HCT116 (cell line): Measurements from ENCODE around the gene ELP1. TPM values are rescaled to one million over a fixed set of nuclear protein-coding genes. Genes with fewer than 3 reads are reported as not detected.

Experiments used
- ATAC-seq: fragments of 200-7000 bp; cut with Tn5 transposase; 2 replicates; pipeline ENCODE4 v1.9.1; 2020; ENCODE audit warnings: mild to moderate bottlenecking, moderate library complexity
- BruUV-seq: library from RNA; stranded (reverse); fragments of 400-500 nt; replicated peaks from 2 replicates; lab custom pipeline; 2021; lab: Mats Ljungman, UMichigan
- CTCF ChIA-PET: fragments of 300-600 bp; sonication (Branson Sonifier 250); formaldehyde crosslinking; loops from one replicate; lab custom pipeline; 2021; ENCODE audit warnings: antibody characterized with exemption; lab: Charles Lee
- POLR2A ChIA-PET: fragments of 300-600, 350-600 bp; sonication (Branson Sonifier 250); formaldehyde crosslinking; loops from one replicate; lab custom pipeline; 2021; ENCODE audit warnings: antibody characterized with exemption; lab: Charles Lee
- RAD21 ChIA-PET, 2 experiments: fragments of 300-600 bp; sonication (Branson Sonifier 250); formaldehyde crosslinking; loops; one replicate each; lab custom pipeline; 2023; ENCODE audit warnings: low total read pairs in 2 of 2; ENCODE audit not compliant: uncharacterized antibody in 2 of 2, unreplicated experiment in 2 of 2, low non-redundant PET in 1 of 2; lab: Charles Lee
- DNase-seq: peaks from one replicate; pipeline ENCODE4 v3.0.0-alpha.2; 2010; ENCODE audit warnings: low read depth, low spot score
- H2AFZ ChIP-seq: fragments of 200-600 bp; shearing (Covaris generic), sonication (generic); 2 replicates; pipeline ENCODE4 v1.6.1; 2017; ENCODE audit warnings: low read depth, mixed run types, mixed read lengths, antibody characterized with exemption, low read length; ENCODE audit not compliant: poor library complexity, severe bottlenecking
- H3K27ac ChIP-seq: 2 replicates; pipeline ENCODE4 v1.5.1; 2012; ENCODE audit warnings: low read depth, low read length
- H3K27me3 ChIP-seq: fragments of 200-600 bp; sonication (generic); 2 replicates; pipeline ENCODE4 v1.6.1; 2016; ENCODE audit warnings: mixed run types, low read length, mixed read lengths; ENCODE audit not compliant: insufficient read depth
- H3K36me3 ChIP-seq, 2 experiments: fragments of 200-500 bp in 1 of 2; fragments of 200-600 bp in 1 of 2; sonication (Bioruptor generic) in 1 of 2; sonication (generic) in 1 of 2; 2 replicates each; pipeline versions ENCODE4 v1.5.1 to v1.6.1; 2014 to 2016; ENCODE audit warnings: low read length in 2 of 2, inconsistent platforms in 1 of 2, mixed read lengths in 1 of 2, mixed run types in 1 of 2; ENCODE audit not compliant: insufficient read depth in 2 of 2, control insufficient read depth in 1 of 2
- H3K4me1 ChIP-seq, 2 experiments: fragments of 200-600 bp in 1 of 2; sonication (generic) in 1 of 2; 2 replicates each; pipeline versions ENCODE4 v1.5.1 to v1.6.1; 2012 to 2017; ENCODE audit warnings: low read length in 2 of 2, inconsistent platforms in 1 of 2, mild to moderate bottlenecking in 1 of 2, mixed read lengths in 1 of 2, mixed run types in 1 of 2, moderate library complexity in 1 of 2; ENCODE audit not compliant: insufficient read depth in 2 of 2, control insufficient read depth in 1 of 2
- H3K4me2 ChIP-seq: fragments of 200-600 bp; sonication (generic); 2 replicates; pipeline ENCODE4 v1.6.1; 2017; ENCODE audit warnings: mixed run types, low read length, mixed read lengths
- H3K4me3 ChIP-seq, 2 experiments: fragments of 200-600 bp in 1 of 2; sonication (generic) in 1 of 2; replicated peaks in 1 of 2; 2 replicates each; pipeline ENCODE4 v1.5.1; 2011 to 2016; ENCODE audit warnings: low read length in 2 of 2, control low read depth in 1 of 2, low read depth in 1 of 2, mild to moderate bottlenecking in 1 of 2, mixed read lengths in 1 of 2, mixed run types in 1 of 2
- H3K79me2 ChIP-seq: fragments of 200-600 bp; sonication (generic); 2 replicates; pipeline ENCODE4 v1.6.1; 2017; ENCODE audit warnings: mild to moderate bottlenecking, mixed run types, low read length, moderate library complexity, mixed read lengths; ENCODE audit not compliant: insufficient read depth
- H3K9ac ChIP-seq: fragments of 200-600 bp; sonication (generic); 2 replicates; pipeline ENCODE4 v1.6.1; 2016; ENCODE audit warnings: low read length, mixed read lengths
- H3K9me2 ChIP-seq: fragments of 200-600 bp; sonication (generic), shearing (Covaris generic); 2 replicates; pipeline ENCODE4 v1.6.1; 2017; ENCODE audit warnings: mixed run types, mild to moderate bottlenecking, moderate library complexity; ENCODE audit not compliant: insufficient read depth
- H3K9me3 ChIP-seq, 2 experiments: fragments of 200-500 bp in 1 of 2; fragments of 200-600 bp in 1 of 2; sonication (Bioruptor generic) in 1 of 2; sonication (generic) in 1 of 2; 2 replicates each; pipeline ENCODE4 v1.6.1; 2014 to 2017; ENCODE audit warnings: low read length in 2 of 2, mixed read lengths in 2 of 2, inconsistent platforms in 1 of 2, low read depth in 1 of 2, mild to moderate bottlenecking in 1 of 2, mixed run types in 1 of 2, moderate library complexity in 1 of 2; ENCODE audit not compliant: control insufficient read depth in 1 of 2, insufficient read depth in 1 of 2
- H4K20me1 ChIP-seq: fragments of 200-600 bp; sonication (generic), shearing (Covaris generic); 2 replicates; pipeline ENCODE4 v1.6.1; 2017; ENCODE audit warnings: mixed run types, mild to moderate bottlenecking, moderate library complexity; ENCODE audit not compliant: insufficient read depth
- ATF3 ChIP-seq: IDR thresholded peaks from 2 replicates; pipeline ENCODE4 v1.6.1; 2012
- CBX3 ChIP-seq: IDR thresholded peaks from 2 replicates; pipeline ENCODE4 v1.6.1; 2012; ENCODE audit warnings: low read depth
- CEBPB ChIP-seq: IDR thresholded peaks from 2 replicates; pipeline ENCODE4 v1.6.1; 2012; ENCODE audit warnings: low read depth
- EGR1 ChIP-seq: IDR thresholded peaks from 2 replicates; pipeline ENCODE4 v1.6.1; 2012; ENCODE audit warnings: low read depth
- ELF1 ChIP-seq: IDR thresholded peaks from 2 replicates; pipeline ENCODE4 v1.6.1; 2012; ENCODE audit warnings: low read depth, borderline replicate concordance
- EZH2 ChIP-seq: fragments of 200-600 bp; sonication (generic); IDR thresholded peaks from 2 replicates; pipeline ENCODE4 v1.6.1; 2017; ENCODE audit warnings: antibody characterized with exemption, mixed run types
- FOSL1 ChIP-seq: IDR thresholded peaks from 2 replicates; pipeline ENCODE4 v1.6.1; 2012; ENCODE audit warnings: low read depth
- JUND ChIP-seq: IDR thresholded peaks from 2 replicates; pipeline ENCODE4 v1.6.1; 2012
- POLR2A ChIP-seq: IDR thresholded peaks from 2 replicates; pipeline ENCODE4 v1.7.0; 2011; ENCODE audit warnings: borderline replicate concordance; ENCODE audit not compliant: insufficient read depth, insufficient read length; ENCODE audit errors: extremely low read depth
- RAD21 ChIP-seq: IDR thresholded peaks from 2 replicates; pipeline ENCODE4 v1.6.1; 2012; ENCODE audit warnings: low read depth, mild to moderate bottlenecking
- SP1 ChIP-seq: IDR thresholded peaks from 2 replicates; pipeline ENCODE4 v1.6.1; 2012; ENCODE audit warnings: low read depth
- YY1 ChIP-seq: IDR thresholded peaks from 2 replicates; pipeline ENCODE4 v1.6.1; 2011; ENCODE audit warnings: low read length, low read depth, moderate library complexity, mild to moderate bottlenecking; ENCODE audit not compliant: insufficient replicate concordance; ENCODE audit errors: extremely low read depth
- ZFX ChIP-seq: fragments of 450-650 bp; IDR thresholded peaks from 2 replicates; pipeline ENCODE4 v1.6.1; 2017
- ZNF274 ChIP-seq: fragments of 200-500 bp; sonication (Bioruptor generic); IDR thresholded peaks from 2 replicates; pipeline ENCODE4 v1.6.1; 2014; ENCODE audit warnings: mild to moderate bottlenecking, low read depth, low read length, inconsistent platforms
- intact Hi-C: fragments of 100-400 bp; cut with micrococcal nuclease; formaldehyde crosslinking; loops from 2 replicates; pipeline ENCODE4 v1.10.0; 2022
- total RNA-seq: library from RNA; stranded (reverse); gene quantifications from one replicate; pipeline ENCODE4 v1.2.1, GENCODE V29; 2021; ENCODE audit not compliant: unreplicated experiment
- TF ChIP-seq, protein P1 (sequence below), 3 experiments: fragments of 200-600 bp in 1 of 3; sonication (generic) in 1 of 3; IDR thresholded peaks in 2 of 3; conservative IDR thresholded peaks in 1 of 3; 2 replicates each; pipeline ENCODE4 v1.5.1; 2012 to 2017; ENCODE audit warnings: low read depth in 2 of 3, low read length in 2 of 3, antibody characterized with exemption in 1 of 3, borderline replicate concordance in 1 of 3, control low read depth in 1 of 3, mild to moderate bottlenecking in 1 of 3, mixed read lengths in 1 of 3, mixed run types in 1 of 3, moderate library complexity in 1 of 3; ENCODE audit not compliant: insufficient read depth in 1 of 3
- TF ChIP-seq, protein P2 (sequence below): IDR thresholded peaks from 2 replicates; pipeline ENCODE4 v1.6.1; 2011; ENCODE audit warnings: mild to moderate bottlenecking, low read length, moderate library complexity; ENCODE audit not compliant: insufficient replicate concordance; ENCODE audit errors: extremely low read depth
- TF ChIP-seq, protein P3 (sequence below): IDR thresholded peaks from 2 replicates; pipeline ENCODE4 v1.6.1; 2012

The ELP1 gene
- total RNA-seq, 1 experiment from 2014 or later: 28.8 TPM

GRCh38 chr9:108978205-108978604 is 44.3 kb upstream of the ELP1 start:
- Histone ChIP-seq H2AFZ (no peak overlapping the region), H3K9ac (no peak overlapping the region), H4K20me1 (no peaks in the 10 kb centered on the region), H3K79me2 (peaks cover 3% of the 10 kb centered on the region; the same call in 1 of the 2 replicates), H3K4me3 (no peak overlapping the region), H3K9me3 (no peaks in the 10 kb centered on the region), H3K27ac (no peak overlapping the region), H3K27me3 (no peaks in the 10 kb centered on the region), H3K36me3 (peaks cover 2 to 37% of the 10 kb centered on the region in 2 experiments; a peak in 3 of 4 replicates), H3K4me1 (no peaks in the 10 kb centered on the region), H3K9me2 (no peaks in the 10 kb centered on the region), H3K4me2 (no peak overlapping the region)
- no TSS peak for BruUV-seq
- ChIA-PET RAD21 (no interaction called here), POLR2A (no interaction called here), CTCF (no interaction called here)
- intact Hi-C loops: no loop called here
- TF ChIP-seq CBX3 (no peak), RAD21 (no peak), POLR2A (no peak), EGR1 (no peak), FOSL1 (no peak), ELF1 (no peak), ZFX (no peak), EZH2 (no peak)
- no peak for DNase-seq
- ATAC-seq: no peak

DNA sequence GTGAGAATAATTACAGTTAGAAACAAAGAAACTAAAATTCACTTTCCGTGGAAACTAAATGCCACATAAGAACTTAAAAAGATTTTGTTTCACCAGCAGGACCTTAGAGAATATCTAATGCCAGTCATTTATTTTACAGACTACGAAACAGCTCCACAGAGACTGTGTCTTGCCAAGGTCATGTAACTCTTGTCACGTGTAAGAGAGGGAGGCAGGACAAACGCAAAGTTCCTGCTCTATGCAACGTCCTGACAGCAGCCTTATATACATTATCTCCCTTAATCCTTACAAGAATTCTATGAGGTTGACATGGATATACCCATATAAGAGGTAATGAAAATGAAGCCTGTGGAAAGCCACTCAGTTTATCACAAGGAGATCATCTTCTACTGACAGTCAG is 40.0 kb upstream of the ELP1 start:
- TF ChIP-seq, protein P1, sequence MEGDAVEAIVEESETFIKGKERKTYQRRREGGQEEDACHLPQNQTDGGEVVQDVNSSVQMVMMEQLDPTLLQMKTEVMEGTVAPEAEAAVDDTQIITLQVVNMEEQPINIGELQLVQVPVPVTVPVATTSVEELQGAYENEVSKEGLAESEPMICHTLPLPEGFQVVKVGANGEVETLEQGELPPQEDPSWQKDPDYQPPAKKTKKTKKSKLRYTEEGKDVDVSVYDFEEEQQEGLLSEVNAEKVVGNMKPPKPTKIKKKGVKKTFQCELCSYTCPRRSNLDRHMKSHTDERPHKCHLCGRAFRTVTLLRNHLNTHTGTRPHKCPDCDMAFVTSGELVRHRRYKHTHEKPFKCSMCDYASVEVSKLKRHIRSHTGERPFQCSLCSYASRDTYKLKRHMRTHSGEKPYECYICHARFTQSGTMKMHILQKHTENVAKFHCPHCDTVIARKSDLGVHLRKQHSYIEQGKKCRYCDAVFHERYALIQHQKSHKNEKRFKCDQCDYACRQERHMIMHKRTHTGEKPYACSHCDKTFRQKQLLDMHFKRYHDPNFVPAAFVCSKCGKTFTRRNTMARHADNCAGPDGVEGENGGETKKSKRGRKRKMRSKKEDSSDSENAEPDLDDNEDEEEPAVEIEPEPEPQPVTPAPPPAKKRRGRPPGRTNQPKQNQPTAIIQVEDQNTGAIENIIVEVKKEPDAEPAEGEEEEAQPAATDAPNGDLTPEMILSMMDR (IDR thresholded peaks at IDR 0.05 in 2 of 3, conservative IDR thresholded peaks at IDR 0.05 in 1 of 3; ENCODE audit: borderline replicate concordance in 1 of 3, insufficient read depth in 1 of 3, low read depth in 2 of 3, low read length in 2 of 3): no peak
- no peak for TF ChIP-seq EGR1
- no peak for TF ChIP-seq CBX3
- TF ChIP-seq JUND: no peak
- no peak for TF ChIP-seq YY1
- no peak for TF ChIP-seq SP1
- TF ChIP-seq ATF3: no peak
- TF ChIP-seq, protein P2, sequence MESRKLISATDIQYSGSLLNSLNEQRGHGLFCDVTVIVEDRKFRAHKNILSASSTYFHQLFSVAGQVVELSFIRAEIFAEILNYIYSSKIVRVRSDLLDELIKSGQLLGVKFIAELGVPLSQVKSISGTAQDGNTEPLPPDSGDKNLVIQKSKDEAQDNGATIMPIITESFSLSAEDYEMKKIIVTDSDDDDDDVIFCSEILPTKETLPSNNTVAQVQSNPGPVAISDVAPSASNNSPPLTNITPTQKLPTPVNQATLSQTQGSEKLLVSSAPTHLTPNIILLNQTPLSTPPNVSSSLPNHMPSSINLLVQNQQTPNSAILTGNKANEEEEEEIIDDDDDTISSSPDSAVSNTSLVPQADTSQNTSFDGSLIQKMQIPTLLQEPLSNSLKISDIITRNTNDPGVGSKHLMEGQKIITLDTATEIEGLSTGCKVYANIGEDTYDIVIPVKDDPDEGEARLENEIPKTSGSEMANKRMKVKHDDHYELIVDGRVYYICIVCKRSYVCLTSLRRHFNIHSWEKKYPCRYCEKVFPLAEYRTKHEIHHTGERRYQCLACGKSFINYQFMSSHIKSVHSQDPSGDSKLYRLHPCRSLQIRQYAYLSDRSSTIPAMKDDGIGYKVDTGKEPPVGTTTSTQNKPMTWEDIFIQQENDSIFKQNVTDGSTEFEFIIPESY: no peak
- TF ChIP-seq CEBPB: no peak
- TF ChIP-seq POLR2A: no peak
- TF ChIP-seq, protein P3, sequence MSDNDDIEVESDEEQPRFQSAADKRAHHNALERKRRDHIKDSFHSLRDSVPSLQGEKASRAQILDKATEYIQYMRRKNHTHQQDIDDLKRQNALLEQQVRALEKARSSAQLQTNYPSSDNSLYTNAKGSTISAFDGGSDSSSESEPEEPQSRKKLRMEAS: no peak
- no peak for TF ChIP-seq RAD21
- TF ChIP-seq ZNF274: no peak
- DNase-seq: no peak
- RAD21 ChIA-PET: no interaction called here

More for the DNA sequence above, 40.0 kb upstream of the ELP1 start:
- Histone ChIP-seq H4K20me1 (no peaks in the 10 kb centered on the region), H3K9me2 (no peaks in the 10 kb centered on the region), H3K9ac (no peak overlapping the region), H3K4me3 (no peak overlapping the region), H3K36me3 (peaks cover 0 to 33% of the 10 kb centered on the region in 2 experiments; a peak in 1 of 4 replicates), H3K27me3 (no peaks in the 10 kb centered on the region), H3K27ac (no peak overlapping the region), H3K9me3 (no peaks in the 10 kb centered on the region), H3K79me2 (0 out of 2 replicates have a peak, but pooled peaks cover 3% of the 10 kb centered on the region), H2AFZ (no peak overlapping the region), H3K4me2 (no peak overlapping the region), H3K4me1 (no peaks in the 10 kb centered on the region)
- CTCF ChIA-PET: no interaction called here
- BruUV-seq: no TSS peak
- POLR2A ChIA-PET: no interaction called here
- no peak for ATAC-seq
- intact Hi-C loops: no loop called here
